ENCODE results near the gene HS6ST2.

Gene HS6ST2

DNA sequence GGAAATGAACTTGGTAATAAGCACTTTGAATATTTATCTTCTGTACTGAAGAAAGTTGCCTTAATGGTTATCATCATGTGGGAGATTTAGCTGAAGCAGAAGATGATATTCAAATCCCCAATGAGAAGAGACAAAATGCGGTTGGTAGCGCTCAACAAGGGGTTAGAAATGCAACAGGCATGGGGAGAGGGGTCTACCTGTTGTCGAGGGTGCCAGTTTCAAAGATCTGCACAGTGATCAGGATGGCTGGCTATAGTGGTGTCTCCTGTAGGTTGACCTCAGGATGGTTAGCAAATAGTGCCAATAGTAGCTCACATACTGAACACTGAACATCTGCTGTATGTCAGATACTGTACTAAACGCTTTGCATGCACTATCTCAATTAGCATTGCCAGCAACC, 7.0 kb upstream of the HS6ST2 start:
- DNase-seq: no peak
- Histone ChIP-seq H3K27me3 (ENCODE audit: insufficient read depth, low read depth, severe bottlenecking) (peaks cover 66% of the 10 kb centered on the region), H3K27ac (no peak overlapping the region), H3K36me3 (no peaks in the 10 kb centered on the region), H3K4me3 (ENCODE audit: low read depth, low read length) (no peak overlapping the region), H3K9me3 (ENCODE audit: severe bottlenecking) (no peaks in the 10 kb centered on the region)
- TF ChIP-seq, protein P1, sequence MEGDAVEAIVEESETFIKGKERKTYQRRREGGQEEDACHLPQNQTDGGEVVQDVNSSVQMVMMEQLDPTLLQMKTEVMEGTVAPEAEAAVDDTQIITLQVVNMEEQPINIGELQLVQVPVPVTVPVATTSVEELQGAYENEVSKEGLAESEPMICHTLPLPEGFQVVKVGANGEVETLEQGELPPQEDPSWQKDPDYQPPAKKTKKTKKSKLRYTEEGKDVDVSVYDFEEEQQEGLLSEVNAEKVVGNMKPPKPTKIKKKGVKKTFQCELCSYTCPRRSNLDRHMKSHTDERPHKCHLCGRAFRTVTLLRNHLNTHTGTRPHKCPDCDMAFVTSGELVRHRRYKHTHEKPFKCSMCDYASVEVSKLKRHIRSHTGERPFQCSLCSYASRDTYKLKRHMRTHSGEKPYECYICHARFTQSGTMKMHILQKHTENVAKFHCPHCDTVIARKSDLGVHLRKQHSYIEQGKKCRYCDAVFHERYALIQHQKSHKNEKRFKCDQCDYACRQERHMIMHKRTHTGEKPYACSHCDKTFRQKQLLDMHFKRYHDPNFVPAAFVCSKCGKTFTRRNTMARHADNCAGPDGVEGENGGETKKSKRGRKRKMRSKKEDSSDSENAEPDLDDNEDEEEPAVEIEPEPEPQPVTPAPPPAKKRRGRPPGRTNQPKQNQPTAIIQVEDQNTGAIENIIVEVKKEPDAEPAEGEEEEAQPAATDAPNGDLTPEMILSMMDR (IDR thresholded peaks at IDR 0.05; ENCODE audit: low read depth, low read length): no peak

DNA sequence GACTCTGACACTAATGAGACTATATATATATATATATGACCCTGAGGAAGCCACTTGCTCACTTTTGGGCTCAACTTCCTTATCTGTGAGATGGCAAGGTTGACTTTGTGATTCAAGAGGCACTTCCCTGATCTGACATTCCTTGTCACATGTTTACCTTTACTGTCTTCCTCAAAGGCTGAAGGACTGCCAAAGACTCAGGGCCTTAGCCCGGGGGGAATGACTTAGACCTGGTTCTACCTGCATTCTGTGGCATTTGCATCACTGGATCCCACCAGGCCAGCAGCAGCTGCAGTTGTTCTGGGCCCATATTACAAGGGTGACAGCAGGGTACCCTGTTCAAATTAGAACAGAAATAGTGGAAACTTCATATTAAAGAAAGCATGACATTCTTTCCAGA, 3.1 kb upstream of the HS6ST2 start:
- H3K9me3 ChIP-seq (ENCODE audit: severe bottlenecking): no peaks in the 10 kb centered on the region
- H3K4me3 ChIP-seq (ENCODE audit: low read depth, low read length): no peak overlapping the region
- peaks cover 70% of the 10 kb centered on the region for H3K27me3 ChIP-seq (ENCODE audit: insufficient read depth, low read depth, severe bottlenecking)
- H3K27ac ChIP-seq: no peak overlapping the region
- H3K36me3 ChIP-seq: no peaks in the 10 kb centered on the region
- TF ChIP-seq, protein P1 (IDR thresholded peaks at IDR 0.05; ENCODE audit: low read depth, low read length): no peak
- DNase-seq: no peak

DNA sequence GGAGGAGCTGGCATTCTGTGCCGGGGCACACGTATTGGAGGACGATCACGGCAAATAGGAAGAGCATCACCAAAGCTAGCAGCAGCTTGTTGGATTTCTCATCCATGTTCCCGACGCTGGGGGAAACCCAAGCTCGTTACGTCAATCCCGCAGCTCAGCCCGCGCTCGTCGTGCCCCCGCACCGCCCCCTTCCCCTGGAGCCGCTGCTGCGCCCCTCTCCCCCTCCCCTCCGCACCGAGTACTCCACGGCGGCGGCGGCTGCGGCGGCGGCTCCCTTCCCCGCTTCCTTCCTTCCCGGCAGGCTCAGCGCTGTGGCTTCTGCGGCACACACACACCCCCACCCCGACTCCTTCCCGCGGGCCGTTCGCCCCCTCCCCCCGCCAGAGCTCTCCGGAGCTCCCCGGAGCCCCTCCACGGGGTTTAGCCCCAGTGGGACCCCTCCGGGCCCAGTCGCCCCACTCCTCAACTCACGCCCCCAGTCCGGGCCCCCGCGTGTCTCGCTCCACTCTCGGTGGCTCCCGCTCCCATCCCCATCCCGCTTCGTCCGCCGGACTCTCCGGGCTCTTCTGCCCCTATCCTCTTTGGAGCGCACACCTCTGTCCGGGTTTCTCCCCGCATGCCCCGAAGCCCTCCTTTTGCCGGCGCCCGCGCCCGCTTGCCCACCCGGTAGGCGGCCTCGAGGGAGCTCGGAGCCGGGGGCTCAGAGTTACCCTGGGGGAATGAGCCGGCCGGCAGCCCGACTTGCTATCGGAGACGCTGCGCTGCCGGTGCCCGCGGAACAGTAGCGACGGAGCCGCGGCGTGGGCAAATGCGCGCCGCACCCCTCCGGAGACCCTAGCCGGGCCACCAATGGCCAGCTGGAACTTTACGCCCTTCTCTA, 978 bp downstream of the HS6ST2 start:
- H3K27ac ChIP-seq: no peak overlapping the region
- DNase-seq: no peak
- peaks cover 75% of the 10 kb centered on the region for H3K27me3 ChIP-seq (ENCODE audit: insufficient read depth, low read depth, severe bottlenecking)

DNA sequence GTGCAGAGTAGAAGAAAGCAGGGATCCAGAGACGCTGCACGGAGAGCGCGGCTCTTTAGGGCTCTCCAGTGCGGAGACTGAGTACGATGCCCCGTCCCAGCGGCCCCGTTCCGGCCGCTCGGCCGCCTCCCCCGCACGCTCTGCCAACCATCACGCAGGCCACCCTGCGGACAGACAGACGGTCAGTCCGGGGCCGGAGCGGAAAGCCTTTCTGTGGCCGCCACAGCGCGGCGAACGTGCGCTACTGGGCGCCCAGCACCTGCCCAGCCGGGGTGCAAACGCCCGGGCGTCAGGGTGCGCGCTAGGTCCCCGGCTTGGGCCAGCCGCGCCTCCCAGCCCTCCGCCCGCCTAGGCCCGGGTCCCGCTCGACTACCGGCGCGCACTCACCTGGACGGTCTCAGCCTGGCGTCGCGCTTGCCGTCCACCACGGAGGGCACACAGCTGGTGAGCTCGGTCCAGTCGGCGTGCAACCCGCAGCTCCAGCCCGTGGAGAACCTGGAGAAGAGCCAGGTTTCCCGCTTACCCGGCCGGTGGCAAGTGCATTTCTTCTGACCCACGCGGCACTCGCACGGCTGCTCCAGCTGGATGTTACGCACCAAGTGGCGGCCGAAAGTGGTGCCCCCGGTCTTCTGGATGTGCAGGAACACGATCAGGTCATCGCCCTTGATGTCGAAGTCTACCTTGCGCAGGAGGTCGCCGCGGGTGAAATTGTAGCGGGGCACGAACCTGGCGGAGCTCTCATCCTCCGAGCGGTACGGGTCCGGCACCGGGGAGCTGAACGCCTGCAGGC, 1.8 kb downstream of the HS6ST2 start:
- TF ChIP-seq, protein P1 (IDR thresholded peaks at IDR 0.05; ENCODE audit: low read depth, low read length): no peak
- H3K36me3 ChIP-seq: no peaks in the 10 kb centered on the region
- H3K4me3 ChIP-seq (ENCODE audit: low read depth, low read length): no peak overlapping the region
- DNase-seq: no peak
- H3K9me3 ChIP-seq (ENCODE audit: severe bottlenecking): no peaks in the 10 kb centered on the region
- H3K27me3 ChIP-seq (ENCODE audit: insufficient read depth, low read depth, severe bottlenecking): peaks cover 74% of the 10 kb centered on the region
- H3K27ac ChIP-seq: no peak overlapping the region

More for the DNA sequence above, 978 bp downstream of the HS6ST2 start:
- TF ChIP-seq, protein P1 (IDR thresholded peaks at IDR 0.05; ENCODE audit: low read depth, low read length): no peak
- H3K4me3 ChIP-seq (ENCODE audit: low read depth, low read length): no peak overlapping the region
- H3K36me3 ChIP-seq: no peaks in the 10 kb centered on the region
- H3K9me3 ChIP-seq (ENCODE audit: severe bottlenecking): no peaks in the 10 kb centered on the region

DNA sequence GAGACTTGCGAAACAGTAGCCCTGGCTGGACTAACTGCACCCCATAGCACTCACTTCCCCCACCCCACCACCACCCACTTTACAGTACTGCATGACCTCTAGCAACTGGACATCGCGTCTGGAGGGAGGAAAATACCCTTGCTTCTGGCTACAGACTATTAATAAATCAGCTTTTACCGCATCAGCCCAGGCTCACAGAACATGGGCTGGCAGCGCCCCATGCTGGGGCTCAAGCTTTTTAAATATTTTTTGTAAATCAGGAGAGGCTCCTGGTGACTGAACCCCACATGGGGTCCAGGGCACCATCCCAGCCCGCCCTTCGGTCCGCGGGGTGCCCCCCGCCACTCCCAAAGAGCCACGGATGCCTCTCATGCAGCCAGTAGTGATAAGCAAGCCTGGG, 2.7 kb downstream of the HS6ST2 start:
- Histone ChIP-seq H3K36me3 (no peaks in the 10 kb centered on the region), H3K27me3 (ENCODE audit: insufficient read depth, low read depth, severe bottlenecking) (peaks cover 78% of the 10 kb centered on the region), H3K9me3 (ENCODE audit: severe bottlenecking) (no peaks in the 10 kb centered on the region), H3K27ac (no peak overlapping the region), H3K4me3 (ENCODE audit: low read depth, low read length) (no peak overlapping the region)
- TF ChIP-seq, protein P1 (IDR thresholded peaks at IDR 0.05; ENCODE audit: low read depth, low read length): no peak
- no peak for DNase-seq
